Esophagus mucosa (tissue), 1 donor: Measurements from ENCODE around the gene CUTA. TPM values are rescaled to one million over a fixed set of nuclear protein-coding genes. Genes with fewer than 3 reads are reported as not detected.

Experiments
- ATAC-seq: fragments of 200-7000 bp; cut with Tn5 transposase; one replicate; pipeline ENCODE4 v1.9.1; 2020
- total RNA-seq: library from RNA; stranded (reverse); gene quantifications from one replicate; pipeline ENCODE4 v1.2.4, GENCODE V29; 2023
- donor health status: DM: yes; HTN: yes; CAD: no.

Gene CUTA
- total RNA-seq, 1 donor from 2014 or later: 92.4 TPM

GRCh38 chr6:33438978-33439594 lies 21.2 kb upstream of the CUTA start:
- ATAC-seq: no peak

GRCh38 chr6:33437666-33438065 lies 19.8 kb upstream of the CUTA start:
- ATAC-seq: no peak

DNA sequence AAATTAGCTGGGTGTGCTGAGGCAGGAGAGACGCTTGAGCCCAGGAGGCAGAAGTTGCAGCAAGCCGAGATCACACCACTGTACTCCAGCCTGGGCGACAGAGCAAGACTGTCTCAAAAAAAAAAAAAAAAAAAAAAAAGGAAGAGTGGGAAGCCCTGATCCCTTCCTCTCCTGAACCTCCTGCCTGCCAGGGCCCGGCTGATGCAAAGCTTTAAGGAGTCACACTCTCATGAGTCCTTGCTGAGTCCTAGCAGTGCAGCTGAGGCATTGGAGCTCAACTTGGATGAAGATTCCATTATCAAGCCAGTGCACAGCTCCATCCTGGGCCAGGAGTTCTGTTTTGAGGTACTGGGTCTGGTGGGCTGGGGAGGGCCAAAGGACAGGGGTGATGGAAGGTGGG lies 17.1 kb upstream of the CUTA start:
- no peak for ATAC-seq

DNA sequence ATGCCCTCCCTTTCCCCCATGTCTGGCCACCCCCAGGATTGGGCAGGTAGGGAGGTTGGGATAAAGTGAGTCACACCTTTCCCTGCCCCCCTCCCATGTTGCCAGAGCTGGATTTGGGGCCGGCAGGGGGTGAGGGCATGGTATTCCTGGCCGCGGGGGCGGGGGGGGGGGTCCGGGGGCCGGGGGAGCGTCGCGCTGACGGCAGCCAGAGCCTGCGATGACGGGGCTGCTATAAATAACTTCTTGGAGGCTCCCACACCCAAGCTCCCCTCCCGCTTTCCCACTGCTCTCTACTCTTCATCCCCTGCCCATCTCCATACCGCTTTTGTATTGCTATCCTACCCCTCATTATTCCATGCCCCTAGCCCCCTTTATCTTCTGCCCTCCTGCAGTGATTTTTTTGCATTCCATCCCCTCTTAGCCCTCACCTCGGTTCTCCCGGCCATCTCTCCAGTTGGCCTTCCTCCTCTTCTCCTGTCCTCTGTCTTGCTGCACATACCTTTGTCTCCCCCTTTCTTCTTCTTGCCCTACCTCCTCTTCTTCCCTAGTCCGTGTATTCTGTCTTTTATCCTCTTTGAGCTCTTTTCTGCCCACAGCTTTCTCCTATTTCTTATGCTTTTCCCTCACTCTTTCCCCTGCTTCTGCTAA lies 15.8 kb upstream of the CUTA start:
- ATAC-seq: no peak

DNA sequence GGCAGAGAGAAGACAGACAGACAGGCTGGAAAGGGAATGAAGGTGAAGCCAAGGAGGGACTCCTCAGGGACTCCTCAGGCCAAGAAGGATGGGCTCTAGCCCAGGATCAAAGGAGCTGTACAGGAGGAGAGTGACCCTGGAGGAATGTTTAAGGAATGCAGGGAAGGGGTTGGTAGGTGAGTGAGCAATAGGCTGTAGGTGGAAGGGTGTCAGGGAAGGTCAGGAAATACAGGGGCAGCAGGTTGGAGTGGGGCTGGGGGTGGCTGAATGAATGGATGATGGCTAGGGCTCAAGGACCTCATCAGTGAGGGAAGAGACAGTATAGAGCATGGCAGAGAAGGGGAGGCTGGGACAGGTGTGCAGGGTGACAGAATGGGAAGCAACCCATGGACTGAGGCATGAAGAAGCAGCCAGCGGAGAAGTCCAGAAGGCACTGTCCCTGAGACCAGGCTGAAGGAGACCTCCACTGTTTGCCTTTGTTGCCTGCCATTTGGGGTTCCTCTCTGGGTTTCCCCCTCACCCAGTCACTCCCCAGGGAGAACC lies 15.2 kb upstream of the CUTA start:
- no peak for ATAC-seq

GRCh38 chr6:33432546-33432945 lies 14.6 kb upstream of the CUTA start:
- no peak for ATAC-seq

- ATAC-seq: no peak
These were observed 14.1 kb upstream of the CUTA start for GRCh38 chr6:33431880-33432541.

DNA sequence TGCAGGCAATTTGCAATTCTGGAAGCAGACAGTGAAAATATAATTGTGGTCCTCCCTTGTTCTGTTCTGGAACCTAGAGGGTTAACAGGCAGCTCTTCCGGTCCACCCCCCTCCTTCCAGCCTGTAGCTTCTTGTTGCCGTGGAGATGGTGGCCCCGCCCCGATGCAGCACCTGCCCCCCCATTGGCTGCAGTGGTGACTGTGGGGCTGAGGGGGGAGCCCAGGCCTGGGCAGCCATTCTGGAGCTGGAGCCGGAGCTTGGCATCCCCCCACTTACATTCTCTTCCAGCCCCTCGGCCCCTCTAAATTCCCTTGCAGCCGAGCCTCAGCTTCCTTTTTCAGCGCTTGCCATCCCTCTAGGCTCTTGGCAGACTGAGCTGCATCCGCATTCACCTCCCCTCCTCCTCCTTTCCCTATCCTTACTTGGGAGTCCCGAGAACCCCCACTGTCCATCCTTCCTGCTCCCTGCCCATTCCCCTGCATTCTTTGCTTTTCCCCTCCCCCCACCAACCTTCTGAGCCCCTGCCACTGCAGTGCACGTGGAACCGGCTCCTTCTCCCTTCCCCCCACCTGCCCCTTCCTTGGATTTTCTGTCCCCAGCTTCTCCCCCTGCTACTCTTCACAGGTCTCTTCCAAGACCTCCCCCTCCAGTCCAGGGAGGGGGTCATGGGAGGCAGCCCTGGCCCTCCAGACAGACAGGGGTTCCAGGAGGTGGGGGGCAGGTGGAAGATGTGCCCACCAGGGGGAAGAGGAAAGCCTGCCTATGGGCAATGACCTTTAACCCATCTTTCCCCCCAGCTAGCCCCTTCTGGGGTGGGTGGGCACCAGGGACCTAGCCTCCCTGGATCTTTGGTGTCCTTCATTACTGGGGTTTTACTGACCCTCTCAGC lies 13.3 kb upstream of the CUTA start:
- no peak for ATAC-seq

DNA sequence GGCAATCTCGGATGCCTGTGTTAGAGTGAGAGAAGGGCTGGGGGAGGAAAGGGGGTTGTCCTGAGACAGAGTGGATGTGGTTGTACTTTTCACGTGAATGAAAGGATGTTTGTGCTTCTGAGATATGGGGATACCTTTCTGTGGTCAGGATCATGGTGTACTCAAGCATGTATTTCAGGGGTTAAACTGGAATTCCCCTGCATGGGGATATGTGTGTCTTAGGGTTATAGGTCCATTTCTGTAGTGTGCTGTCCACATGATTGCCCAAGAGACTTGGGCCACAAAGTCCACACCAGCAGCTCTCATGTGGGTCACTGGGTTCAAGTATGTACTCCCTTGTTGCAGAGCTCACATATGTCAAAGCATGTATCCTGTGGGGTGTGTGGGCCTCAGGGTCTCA lies 12.4 kb upstream of the CUTA start:
- ATAC-seq: no peak

DNA sequence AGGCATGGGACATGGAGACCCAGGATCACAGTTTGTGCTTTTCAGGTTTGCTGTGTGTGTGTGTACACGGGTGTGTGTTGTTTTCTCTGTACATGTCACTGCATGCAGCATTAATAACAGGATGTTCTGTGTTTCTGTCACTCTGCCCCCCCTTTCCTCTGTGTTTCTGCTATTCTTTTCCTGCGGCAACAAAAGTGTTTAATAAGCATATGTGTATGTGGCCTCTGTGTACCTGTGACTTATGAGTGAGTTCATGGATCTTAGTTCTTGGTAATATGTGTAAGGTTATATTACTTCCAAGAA lies 11.8 kb upstream of the CUTA start:
- no peak for ATAC-seq

DNA sequence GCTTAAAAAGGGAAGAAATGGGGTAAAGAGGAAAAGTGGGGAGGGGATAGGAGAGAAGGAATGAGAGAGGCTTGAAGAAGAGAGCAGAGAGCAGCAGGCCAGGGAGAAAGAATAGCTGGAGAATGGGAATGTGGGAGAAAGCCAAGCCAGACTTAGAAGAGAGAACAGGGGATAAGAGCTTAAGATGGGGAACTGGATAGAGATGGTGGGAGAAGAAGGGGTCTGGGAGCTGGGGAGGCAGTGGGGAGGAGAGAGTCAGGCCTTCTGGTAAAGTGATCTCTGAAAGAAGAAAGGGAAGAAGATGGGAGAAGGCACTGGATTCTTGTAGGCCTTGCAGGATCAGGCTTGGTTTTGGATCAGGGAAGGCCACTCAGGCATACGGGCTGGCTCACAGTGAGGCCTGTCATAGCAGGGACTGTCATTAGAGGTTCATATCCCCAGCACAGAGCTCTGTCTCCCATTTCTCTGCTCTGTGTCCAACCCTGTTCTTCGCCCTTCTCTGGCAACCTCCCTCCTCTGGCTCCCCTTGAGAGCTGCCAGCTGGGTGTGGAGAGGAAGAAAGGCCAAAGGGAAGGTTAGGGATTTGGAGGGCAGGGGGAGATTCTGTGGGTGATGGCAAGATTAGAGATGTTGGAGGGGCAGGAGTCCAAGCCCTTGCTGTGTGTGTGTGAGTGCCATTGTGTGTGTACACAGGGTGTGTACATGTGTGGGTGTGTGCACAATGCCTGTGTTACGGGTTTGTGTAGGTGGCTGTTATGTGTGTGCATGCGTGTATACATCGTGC lies 11.3 kb upstream of the CUTA start:
- ATAC-seq: peak; percentile 1

DNA sequence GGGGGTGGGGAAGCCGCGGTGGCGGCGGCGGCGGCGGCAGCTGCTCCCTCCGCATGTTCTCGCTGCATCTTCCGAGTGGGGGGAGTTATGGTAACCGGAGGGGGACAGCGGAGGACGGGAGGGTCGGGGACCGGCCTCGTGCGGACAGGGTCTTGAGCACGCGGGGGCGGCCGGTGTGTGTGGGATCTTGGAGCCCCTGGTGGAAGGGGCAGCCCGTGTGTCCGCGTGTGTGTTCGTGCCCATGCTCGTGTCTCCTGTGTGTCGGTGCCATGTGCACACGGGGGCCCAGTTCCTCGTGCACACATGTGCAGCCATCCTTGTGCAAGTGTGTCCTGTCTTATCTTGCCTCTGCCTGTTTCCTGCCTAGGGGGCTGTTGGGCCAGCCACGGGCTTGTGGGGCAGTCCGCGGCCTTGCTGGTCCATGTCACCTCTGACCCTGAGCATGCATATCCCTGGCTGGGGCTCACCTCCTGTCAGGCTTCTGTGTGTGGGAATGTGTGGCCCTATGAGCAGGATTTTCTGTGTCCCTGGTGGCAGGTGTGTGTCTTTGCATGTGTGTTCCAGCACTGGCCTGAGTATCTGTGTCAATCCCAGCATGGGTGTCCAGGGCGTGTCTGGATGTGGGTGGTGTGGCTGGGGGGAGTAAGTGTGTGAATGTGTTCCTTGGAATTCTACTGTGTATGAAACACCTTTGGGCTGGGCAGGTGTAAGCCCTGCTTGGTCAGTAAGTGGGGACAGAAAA lies 10.5 kb upstream of the CUTA start:
- peak; percentile 35 for ATAC-seq

GRCh38 chr6:33427585-33428223 lies 9.8 kb upstream of the CUTA start:
- ATAC-seq: peak; percentile 2

DNA sequence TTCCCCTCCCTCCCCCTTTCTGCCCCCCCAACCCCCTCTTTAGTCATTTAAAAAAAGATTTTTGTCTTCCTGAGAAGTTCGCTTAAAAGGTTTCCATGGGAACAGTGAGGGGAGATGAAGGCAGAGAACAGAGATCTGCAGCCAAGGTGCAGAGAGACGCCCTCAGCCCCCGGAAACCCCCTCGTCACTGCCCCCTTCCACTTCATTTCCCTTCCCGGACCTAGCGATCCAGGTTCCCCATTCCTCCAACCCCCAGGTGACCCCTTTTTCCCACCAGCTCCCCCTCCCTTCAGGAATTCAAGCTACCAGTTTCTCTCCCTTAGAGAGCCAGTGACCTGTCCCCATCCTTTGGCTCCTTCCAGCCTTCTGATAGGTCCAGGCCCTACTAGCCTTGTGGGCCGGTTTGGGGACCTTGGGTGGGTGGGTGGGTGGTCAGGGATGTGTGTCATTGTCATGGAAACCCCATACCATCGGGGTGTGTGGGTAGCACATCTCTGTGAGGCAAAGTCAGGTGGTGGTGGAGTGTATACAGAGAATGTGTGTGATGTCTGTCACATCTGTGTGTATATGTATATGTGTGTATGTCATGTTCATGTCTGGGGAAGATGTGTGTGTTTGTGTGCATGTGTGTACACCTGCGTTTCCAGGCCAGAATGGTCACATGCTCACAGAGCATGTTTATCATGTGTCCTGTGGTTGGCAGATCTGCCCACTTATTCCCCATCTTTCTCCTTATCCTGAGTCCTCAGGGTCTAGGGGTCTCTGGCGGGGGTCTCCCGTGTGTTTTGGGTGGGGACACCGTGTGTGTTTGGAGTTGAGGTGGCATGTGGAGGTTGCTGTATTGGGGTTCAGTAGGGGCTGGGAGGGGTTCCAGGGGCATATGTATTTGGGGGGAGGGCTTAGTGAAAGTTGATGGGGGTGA lies 8.9 kb upstream of the CUTA start:
- no peak for ATAC-seq

GRCh38 chr6:33425668-33426577 lies 8.0 kb upstream of the CUTA start:
- peak; percentile 79 for ATAC-seq

- ATAC-seq: no peak
These were observed 7.2 kb upstream of the CUTA start for GRCh38 chr6:33424855-33425667.

- no peak for ATAC-seq
These were observed 5.9 kb upstream of the CUTA start for GRCh38 chr6:33423777-33424176.

- no peak for ATAC-seq
These were observed 3.4 kb upstream of the CUTA start for GRCh38 chr6:33421344-33421643.
